Activated T-helper 1 cell treated with Interleukin-2 at 50 U/mL for 16 hours (primary cell): ENCODE data around the gene TPGS2.
"Not testable (repeated sequence)": the region's sequence is repeated elsewhere in the genome, so short reads cannot be mapped to it uniquely, and the experiment has no call there.

Experiments used
- DNase-seq: peaks from one replicate; pipeline ENCODE4 v3.0.0-alpha.2; 2020; ENCODE audit warnings: low read depth

TPGS2 gene

GRCh38 chr18:36828630-36829361 is at the start of gene TPGS2, which contains the start of gene KIAA1328:
TSS of gene TPGS2 (minus strand) at chr18:36829002. CDS start at chr18:36828767, 235 bp downstream.
TSS of gene KIAA1328 (plus strand) at chr18:36829127. CDS start at chr18:36829139, 12 bp downstream.
- peak; percentile 82 for DNase-seq

DNA sequence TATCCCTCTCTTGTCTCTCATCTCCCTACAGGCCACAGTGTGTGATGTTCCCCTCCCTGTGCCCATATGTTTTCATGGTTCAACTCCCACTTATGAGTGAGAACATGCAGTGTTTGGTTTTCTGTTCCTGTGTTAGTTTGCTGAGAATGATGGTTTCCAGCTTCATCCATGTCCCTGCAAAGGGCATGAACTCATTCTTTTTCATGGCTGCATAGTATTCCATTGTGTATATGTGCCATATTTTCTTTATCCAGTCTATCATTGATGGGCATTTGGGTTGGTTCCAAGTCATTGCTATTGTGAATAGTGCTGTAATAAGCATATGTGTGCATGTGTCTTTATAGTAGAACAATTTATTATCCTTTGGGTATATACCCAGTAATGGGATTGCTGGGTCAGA is 45.0 kb upstream of the TPGS2 start:
- not testable (repeated sequence) for DNase-seq

DNA sequence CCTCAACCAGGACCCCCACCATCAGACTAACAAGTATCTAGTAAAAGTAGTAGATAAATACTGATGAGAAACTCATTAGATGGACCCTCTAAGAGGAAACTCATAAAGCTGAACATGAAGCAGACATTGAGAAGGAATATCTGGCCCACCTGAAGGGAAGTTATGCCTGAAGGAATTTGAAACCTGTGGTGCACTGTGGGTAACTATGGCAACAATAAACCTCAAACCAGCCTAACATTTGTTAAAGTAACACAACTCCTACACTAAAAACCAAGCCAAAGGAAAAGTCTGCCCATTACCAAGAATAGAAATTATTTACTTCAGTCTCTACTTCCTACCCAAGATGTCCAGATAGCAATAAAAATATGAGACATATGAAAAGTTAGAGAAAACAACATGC is 43.5 kb upstream of the TPGS2 start:
- DNase-seq, result no peak

GRCh38 chr18:36871801-36872200 is 43.0 kb upstream of the TPGS2 start:
- no peak for DNase-seq

DNA sequence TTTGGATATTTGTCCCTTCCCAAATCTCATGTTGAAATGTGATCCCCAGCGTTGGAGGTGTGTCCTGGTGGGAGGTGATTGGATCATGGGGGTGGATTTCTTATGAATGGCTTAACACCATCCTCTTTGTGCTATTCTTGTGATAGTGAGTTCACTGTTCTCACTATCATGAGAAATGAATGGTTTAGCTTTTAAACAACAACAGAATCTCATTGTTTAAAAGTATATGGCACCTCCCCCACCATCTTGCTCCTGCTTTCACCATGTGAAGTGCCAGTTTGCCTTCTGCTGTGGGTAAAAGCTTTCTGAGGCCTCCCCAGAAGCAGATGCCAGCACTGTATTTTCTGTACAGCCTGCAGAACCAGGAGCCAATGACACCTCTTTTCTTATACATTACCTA is 38.3 kb upstream of the TPGS2 start:
- DNase-seq, result no peak

GRCh38 chr18:36862182-36862581 is 33.4 kb upstream of the TPGS2 start:
- no peak for DNase-seq

DNA sequence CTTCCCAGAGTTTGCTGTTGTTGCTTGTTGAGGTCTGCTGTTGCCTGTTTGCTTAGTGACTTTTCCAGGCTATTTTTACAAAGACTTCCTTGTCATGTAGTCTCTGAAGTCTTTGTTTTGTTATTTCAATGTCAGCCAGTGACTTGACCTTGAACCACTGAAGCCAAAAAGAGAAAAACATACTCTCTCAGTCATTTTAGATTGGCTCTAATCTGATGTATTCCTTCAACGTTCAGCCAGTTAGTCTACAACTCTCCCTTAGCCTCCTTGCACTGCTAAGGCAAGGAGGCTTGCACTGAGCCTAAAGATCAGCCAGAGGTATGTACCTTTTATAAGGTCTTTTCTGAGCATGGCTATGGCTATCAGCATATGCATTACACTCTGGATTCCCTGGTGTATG is 28.0 kb upstream of the TPGS2 start:
- DNase-seq, result no peak

GRCh38 chr18:36851202-36851590 is 22.4 kb upstream of the TPGS2 start:
- no peak for DNase-seq

- no peak for DNase-seq
Measured at GRCh38 chr18:36850527-36851201, 21.9 kb upstream of the TPGS2 start.

GRCh38 chr18:36849288-36850006 is 20.6 kb upstream of the TPGS2 start:
- no peak for DNase-seq

- no peak for DNase-seq
Measured at GRCh38 chr18:36848609-36849008, 19.8 kb upstream of the TPGS2 start.

DNA sequence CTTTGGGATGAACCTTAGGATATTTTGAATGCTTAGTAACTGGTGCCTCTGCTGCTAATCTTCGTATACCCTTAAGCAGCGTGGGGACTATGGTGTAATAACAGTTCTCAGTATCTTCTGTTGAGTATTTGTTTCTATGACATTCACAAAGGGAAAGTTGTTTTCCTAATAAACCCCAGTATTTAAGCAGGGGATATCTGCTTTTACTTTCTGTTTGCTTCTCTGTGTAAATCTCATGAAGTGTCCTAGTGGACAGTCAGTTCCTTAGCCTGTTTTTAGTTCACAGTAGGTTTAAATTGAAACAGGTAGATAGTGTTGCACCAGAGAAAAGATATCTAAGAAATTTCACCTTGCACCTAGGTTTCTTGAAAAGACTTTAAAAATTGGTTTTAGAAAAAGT is 15.0 kb upstream of the TPGS2 start:
- no peak for DNase-seq

DNA sequence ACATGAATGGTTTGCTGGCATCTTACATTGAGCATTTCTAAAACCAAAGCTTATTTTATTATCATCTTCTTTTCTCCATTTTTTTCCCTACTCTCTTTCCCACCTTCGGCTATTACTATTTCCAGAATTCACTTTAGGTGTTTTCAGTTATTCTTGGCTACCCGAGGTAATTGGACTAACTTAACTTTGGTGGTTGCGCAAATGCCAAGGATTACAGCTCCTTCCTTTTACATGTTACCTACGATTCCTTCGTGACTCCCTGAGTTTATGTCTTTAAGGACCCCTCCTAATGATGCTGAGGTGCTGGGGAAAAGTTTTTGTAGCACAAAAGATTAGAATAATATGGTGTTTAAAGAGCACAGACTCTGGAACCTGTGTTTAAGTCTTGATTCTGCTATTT is 14.4 kb upstream of the TPGS2 start:
- no peak for DNase-seq

DNA sequence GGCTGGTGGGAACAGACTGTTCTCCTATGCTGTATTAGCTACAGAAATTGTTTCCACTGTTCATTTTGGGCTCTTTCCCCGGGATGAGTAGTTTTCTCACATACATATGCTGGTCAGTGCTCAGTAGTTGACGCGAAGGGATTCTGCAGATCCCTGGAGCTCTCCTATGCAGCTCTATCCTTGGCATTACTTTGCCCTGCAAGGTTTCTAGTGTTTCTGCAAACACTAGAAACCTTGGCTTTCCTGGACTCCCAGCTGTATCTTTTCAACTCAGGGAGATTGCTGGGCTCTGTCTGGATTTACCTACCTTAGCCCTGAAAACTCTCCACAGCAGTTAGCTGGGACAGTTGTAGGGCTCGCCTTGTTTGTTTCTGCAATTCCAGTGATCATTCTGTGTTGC is 11.0 kb upstream of the TPGS2 start:
- DNase-seq, result no peak

GRCh38 chr18:36835927-36836326 is 7.1 kb upstream of the TPGS2 start:
- no peak for DNase-seq

GRCh38 chr18:36833120-36833519 is 4.3 kb upstream of the TPGS2 start:
- no peak for DNase-seq

- DNase-seq, result no peak
Measured at GRCh38 chr18:36831139-36831538, 2.3 kb upstream of the TPGS2 start.

GRCh38 chr18:36830158-36830495 is 1.3 kb upstream of the TPGS2 start:
- DNase-seq, result no peak

DNA sequence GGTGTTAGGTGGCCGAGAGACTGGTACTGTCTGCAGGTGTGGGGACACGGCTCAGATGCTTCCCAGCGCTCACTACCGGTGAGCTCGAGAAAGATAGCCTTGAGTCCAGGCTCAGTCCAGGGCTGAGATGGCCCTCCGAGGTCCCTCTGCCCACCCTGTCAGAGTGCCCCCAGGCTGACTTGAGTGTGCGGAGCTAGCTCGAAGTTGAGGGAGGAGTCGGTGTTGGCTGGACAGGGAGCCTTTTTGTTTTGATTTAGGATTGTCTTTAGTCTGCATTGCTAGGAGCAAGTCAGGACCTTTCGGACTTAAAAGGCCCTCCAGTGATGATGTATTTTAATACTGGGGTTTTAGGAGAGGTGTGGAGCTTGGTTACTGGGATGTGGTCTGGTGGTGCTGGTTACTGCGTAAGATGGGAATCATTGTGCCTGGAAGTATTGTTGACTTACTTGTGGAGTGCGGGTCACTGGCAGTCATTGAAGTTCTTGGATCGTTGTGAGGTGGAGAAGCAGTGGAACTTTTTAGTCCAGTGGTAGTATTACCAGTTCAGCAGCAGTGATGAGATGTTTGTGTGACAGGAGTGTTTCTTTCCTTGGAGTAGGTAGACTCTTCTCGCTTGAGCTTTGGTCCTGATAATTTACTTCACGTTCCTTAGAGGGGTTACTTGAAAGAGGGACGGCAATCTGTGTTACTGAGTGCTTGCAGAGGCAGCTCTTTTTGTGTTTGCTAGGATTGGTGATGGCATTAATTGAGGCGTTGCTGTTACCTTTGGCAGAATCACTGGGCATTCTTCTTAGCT is 758 bp upstream of the TPGS2 start:
- no peak for DNase-seq

DNA sequence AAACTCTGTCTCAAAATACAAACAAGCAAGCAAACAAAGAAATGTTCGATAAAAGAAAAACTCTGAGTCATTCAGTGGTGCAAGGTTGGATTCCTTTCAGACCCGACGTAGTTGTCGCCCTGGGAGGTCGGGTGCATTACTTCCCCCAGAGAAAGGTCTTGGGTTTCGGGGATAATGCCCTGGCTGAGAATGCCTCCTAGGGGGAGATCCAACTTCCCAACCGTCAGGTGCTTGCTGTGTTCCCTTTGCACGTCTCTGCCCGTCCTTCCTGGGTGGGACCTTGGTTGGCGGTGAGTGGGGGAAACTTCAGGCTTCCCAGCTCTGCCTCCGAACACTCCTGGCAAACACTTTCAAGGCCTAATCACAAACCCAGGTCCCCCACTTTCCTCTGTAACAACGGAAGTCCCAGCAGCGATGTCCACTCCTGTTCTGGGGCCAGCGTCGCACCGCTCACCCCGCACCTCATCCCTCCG is 609 bp downstream of the TPGS2 start:
- DNase-seq, result no peak

- no peak for DNase-seq
Measured at GRCh38 chr18:36826556-36826955, 2.2 kb downstream of the TPGS2 start.

DNA sequence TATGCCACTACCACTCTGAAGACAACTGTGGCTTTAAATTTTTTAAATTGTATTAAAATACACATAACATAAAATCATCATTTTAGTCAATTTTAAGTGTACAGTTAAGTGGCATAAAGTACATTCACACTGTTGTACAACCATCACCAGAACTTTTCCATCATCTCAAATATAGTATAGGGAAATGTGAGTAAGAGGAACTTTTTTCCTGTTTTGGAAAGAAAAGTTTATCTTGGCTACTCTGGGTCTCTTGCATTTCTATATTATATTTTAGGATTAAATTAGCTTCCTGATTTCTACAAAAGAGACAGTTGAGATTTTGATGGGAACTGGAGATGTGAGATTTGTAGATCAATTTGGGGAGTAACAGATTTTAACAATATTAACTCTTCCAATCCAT is 3.3 kb downstream of the TPGS2 start:
- no peak for DNase-seq
